HepG2 (cell line): ENCODE data around the gene FAM53B.

Source experiments
- GMEB2 ChIP-seq: IDR thresholded peaks from 2 replicates; pipeline ENCODE4 v1.6.1; 2016; ENCODE audit warnings: missing biosample characterization, missing genetic modification reagents, low read depth
- NFRKB ChIP-seq: fragments of 450-650 bp; IDR thresholded peaks from 2 replicates; pipeline ENCODE4 v1.6.1; 2017
- SP1 ChIP-seq, 2 experiments: fragments of 450-650 bp in 1 of 2; sonication (generic) in 1 of 2; formaldehyde crosslinking in 1 of 2; IDR thresholded peaks; 2 replicates each; pipeline versions ENCODE4 v1.4.0 to v1.6.1; 2016 to 2020; ENCODE audit warnings: missing genetic modification reagents in 1 of 2

- TF ChIP-seq NFRKB: no peak
- TF ChIP-seq GMEB2 (CRISPR knock-in tag): no peak
- no peak for TF ChIP-seq SP1 (IDR thresholded peaks at IDR 0.05)
- no peak for TF ChIP-seq SP1 (CRISPR knock-in tag; IDR thresholded peaks at IDR 0.05)
These were observed 84.8 kb downstream of the FAM53B start for GRCh38 chr10:124659380-124659779.
